Astrocyte (in vitro differentiated cells and primary cell): ENCODE results near the gene CORO2A. TPM values are rescaled to one million over a fixed set of nuclear protein-coding genes. Genes with fewer than 3 reads are reported as not detected.

ENCODE experiments used
- DNase-seq: peaks from one replicate; pipeline ENCODE4 v3.0.0-alpha.2; 2010; ENCODE audit warnings: low read depth
- FAIRE-seq: peaks from 2 replicates; lab custom pipeline; 2011; peaks lifted over from hg19 to GRCh38; lab: Jason Lieb, UNC
- H2AFZ ChIP-seq: 2 replicates; pipeline ENCODE4 v1.6.0; 2012; ENCODE audit warnings: low read depth, low read length, inconsistent platforms
- H3K27ac ChIP-seq: 2 replicates; pipeline ENCODE4 v1.5.1; 2011; ENCODE audit warnings: low read depth, low read length, inconsistent platforms
- H3K27me3 ChIP-seq: 2 replicates; pipeline ENCODE4 v1.6.0; 2011; ENCODE audit warnings: low read length, inconsistent platforms; ENCODE audit not compliant: insufficient read depth
- H3K36me3 ChIP-seq: 2 replicates; pipeline ENCODE4 v1.5.1; 2011; ENCODE audit warnings: low read length, inconsistent platforms; ENCODE audit not compliant: insufficient read depth
- H3K4me1 ChIP-seq: 2 replicates; pipeline ENCODE4 v1.5.1; 2011; ENCODE audit warnings: low read length, inconsistent platforms; ENCODE audit not compliant: insufficient read depth
- H3K4me2 ChIP-seq: 2 replicates; pipeline ENCODE4 v1.6.0; 2012; ENCODE audit warnings: low read length, inconsistent platforms
- H3K4me3 ChIP-seq: 2 replicates; pipeline ENCODE4 v1.5.1; 2011; ENCODE audit warnings: low read depth, mild to moderate bottlenecking, low read length, inconsistent platforms; ENCODE audit not compliant: insufficient read depth
- H3K79me2 ChIP-seq: 2 replicates; pipeline ENCODE4 v1.6.0; 2012; ENCODE audit warnings: mild to moderate bottlenecking, low read length, inconsistent platforms; ENCODE audit not compliant: insufficient read depth
- H3K9ac ChIP-seq: 2 replicates; pipeline ENCODE4 v1.6.0; 2012; ENCODE audit warnings: mild to moderate bottlenecking, low read length, inconsistent platforms
- H3K9me3 ChIP-seq: 2 replicates; pipeline ENCODE4 v1.5.1; 2012; ENCODE audit warnings: low read depth, mild to moderate bottlenecking, low read length, inconsistent platforms; ENCODE audit not compliant: insufficient read depth
- H4K20me1 ChIP-seq: 2 replicates; pipeline ENCODE4 v1.6.0; 2012; ENCODE audit warnings: low read length, inconsistent platforms; ENCODE audit not compliant: insufficient read depth
- H3K27ac Mint-ChIP-seq: one replicate; pipeline ENCODE4 v1.8.0; 2021; ENCODE audit warnings: mild to moderate bottlenecking, mixed read lengths; ENCODE audit not compliant: unreplicated experiment
- H3K27me3 Mint-ChIP-seq: one replicate; pipeline ENCODE4 v1.8.0; 2021; ENCODE audit warnings: low read depth, mixed read lengths; ENCODE audit not compliant: unreplicated experiment
- H3K36me3 Mint-ChIP-seq: one replicate; pipeline ENCODE4 v1.8.0; 2021; ENCODE audit warnings: low read depth, mixed read lengths; ENCODE audit not compliant: unreplicated experiment
- H3K4me1 Mint-ChIP-seq: one replicate; pipeline ENCODE4 v1.8.0; 2021; ENCODE audit warnings: low read depth, mixed read lengths; ENCODE audit not compliant: unreplicated experiment
- H3K4me3 Mint-ChIP-seq: one replicate; pipeline ENCODE4 v1.8.0; 2021; ENCODE audit warnings: mild to moderate bottlenecking, moderate library complexity, mixed read lengths; ENCODE audit not compliant: unreplicated experiment
- H3K9me3 Mint-ChIP-seq: one replicate; pipeline ENCODE4 v1.8.0; 2021; ENCODE audit warnings: mild to moderate bottlenecking, mixed read lengths; ENCODE audit not compliant: unreplicated experiment
- EZH2 ChIP-seq: IDR thresholded peaks from 2 replicates; pipeline ENCODE4 v1.6.1; 2012; ENCODE audit warnings: mild to moderate bottlenecking, low read length, inconsistent platforms; ENCODE audit not compliant: insufficient read depth
- total RNA-seq: library from RNA; stranded (reverse); gene quantifications from 2 replicates; pipeline ENCODE4 v1.2.1, GENCODE V29; 2021
- TF ChIP-seq, protein P1 (sequence below): IDR thresholded peaks from 2 replicates; pipeline ENCODE4 v1.5.1; 2011; ENCODE audit warnings: low read depth, mild to moderate bottlenecking, inconsistent platforms, low read length, moderate library complexity; ENCODE audit not compliant: insufficient read depth

CORO2A gene
- total RNA-seq, 1 donor from 2014 or later = 11.1 TPM

DNA sequence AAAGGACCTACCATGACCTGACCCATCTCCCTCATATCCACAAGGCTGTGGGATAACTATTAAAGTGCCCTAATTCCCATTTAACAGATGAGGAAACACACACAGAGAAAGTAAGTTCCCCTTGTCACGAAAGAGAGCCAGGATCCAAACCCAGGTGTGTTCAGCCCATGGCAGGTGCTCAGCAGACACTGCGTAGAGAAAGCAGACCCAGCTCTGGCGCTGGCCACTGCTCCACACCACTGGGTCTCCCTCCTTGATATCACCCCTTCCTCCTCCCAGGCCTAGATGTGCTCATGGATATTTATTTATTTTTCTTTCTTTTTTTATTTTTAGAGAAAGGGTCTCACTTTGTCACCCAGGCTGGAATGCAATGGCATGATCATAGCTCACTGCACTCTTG lies 24.0 kb upstream of the CORO2A start:
- H3K4me3 Mint-ChIP-seq = no peak overlapping the region
- H3K9ac ChIP-seq = no peak overlapping the region
- DNase-seq (no peak), FAIRE-seq (no peak)
- peaks cover 21% of the 10 kb centered on the region for H3K36me3 Mint-ChIP-seq
- no peaks in the 10 kb centered on the region for H3K9me3 Mint-ChIP-seq
- peaks cover 4% of the 10 kb centered on the region for H3K4me1 ChIP-seq
- H3K27ac Mint-ChIP-seq = no peak overlapping the region
- no peaks in the 10 kb centered on the region for H3K9me3 ChIP-seq
- H3K27ac ChIP-seq = no peak overlapping the region
- peaks cover 10% of the 10 kb centered on the region for H3K27me3 Mint-ChIP-seq
- H3K4me3 ChIP-seq = no peak overlapping the region
- H3K4me2 ChIP-seq = no peak overlapping the region
- no peak for TF ChIP-seq EZH2
- TF ChIP-seq, protein P1, sequence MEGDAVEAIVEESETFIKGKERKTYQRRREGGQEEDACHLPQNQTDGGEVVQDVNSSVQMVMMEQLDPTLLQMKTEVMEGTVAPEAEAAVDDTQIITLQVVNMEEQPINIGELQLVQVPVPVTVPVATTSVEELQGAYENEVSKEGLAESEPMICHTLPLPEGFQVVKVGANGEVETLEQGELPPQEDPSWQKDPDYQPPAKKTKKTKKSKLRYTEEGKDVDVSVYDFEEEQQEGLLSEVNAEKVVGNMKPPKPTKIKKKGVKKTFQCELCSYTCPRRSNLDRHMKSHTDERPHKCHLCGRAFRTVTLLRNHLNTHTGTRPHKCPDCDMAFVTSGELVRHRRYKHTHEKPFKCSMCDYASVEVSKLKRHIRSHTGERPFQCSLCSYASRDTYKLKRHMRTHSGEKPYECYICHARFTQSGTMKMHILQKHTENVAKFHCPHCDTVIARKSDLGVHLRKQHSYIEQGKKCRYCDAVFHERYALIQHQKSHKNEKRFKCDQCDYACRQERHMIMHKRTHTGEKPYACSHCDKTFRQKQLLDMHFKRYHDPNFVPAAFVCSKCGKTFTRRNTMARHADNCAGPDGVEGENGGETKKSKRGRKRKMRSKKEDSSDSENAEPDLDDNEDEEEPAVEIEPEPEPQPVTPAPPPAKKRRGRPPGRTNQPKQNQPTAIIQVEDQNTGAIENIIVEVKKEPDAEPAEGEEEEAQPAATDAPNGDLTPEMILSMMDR = no peak
- H4K20me1 ChIP-seq = no peaks in the 10 kb centered on the region
- peaks cover 24% of the 10 kb centered on the region for H3K4me1 Mint-ChIP-seq
- H3K27me3 ChIP-seq = no peaks in the 10 kb centered on the region
- H3K79me2 ChIP-seq = no peaks in the 10 kb centered on the region
- H3K36me3 ChIP-seq = peaks cover 11% of the 10 kb centered on the region
- no peak overlapping the region for H2AFZ ChIP-seq

- Histone ChIP-seq H3K4me1 (peaks cover 4% of the 10 kb centered on the region), H3K4me3 (no peak overlapping the region), H4K20me1 (no peaks in the 10 kb centered on the region), H3K79me2 (no peaks in the 10 kb centered on the region), H3K9ac (no peak overlapping the region), H3K36me3 (peaks cover 11% of the 10 kb centered on the region), H3K4me2 (no peak overlapping the region), H2AFZ (no peak overlapping the region), H3K27ac (no peak overlapping the region), H3K9me3 (no peaks in the 10 kb centered on the region), H3K27me3 (no peaks in the 10 kb centered on the region)
- Mint-ChIP-seq H3K9me3 (no peaks in the 10 kb centered on the region), H3K4me1 (peaks cover 22% of the 10 kb centered on the region), H3K4me3 (no peak overlapping the region), H3K36me3 (peaks cover 19% of the 10 kb centered on the region), H3K27me3 (peaks cover 12% of the 10 kb centered on the region), H3K27ac (no peak overlapping the region)
- no peak for TF ChIP-seq EZH2
- TF ChIP-seq, protein P1 = peak; percentile 26
- DNase-seq (no peak), FAIRE-seq (no peak)
Observed at GRCh38 chr9:98215821-98216220, 23.4 kb upstream of the CORO2A start.

- Histone ChIP-seq H3K9me3 (no peaks in the 10 kb centered on the region), H3K27ac (no peak overlapping the region), H3K9ac (no peak overlapping the region), H3K4me3 (no peak overlapping the region), H3K36me3 (peaks cover 11% of the 10 kb centered on the region), H3K79me2 (no peaks in the 10 kb centered on the region), H4K20me1 (no peaks in the 10 kb centered on the region), H3K4me1 (peaks cover 4% of the 10 kb centered on the region), H2AFZ (no peak overlapping the region), H3K4me2 (no peak overlapping the region), H3K27me3 (no peaks in the 10 kb centered on the region)
- peaks cover 19% of the 10 kb centered on the region for H3K36me3 Mint-ChIP-seq
- DNase-seq = no peak
- H3K27me3 Mint-ChIP-seq = peaks cover 13% of the 10 kb centered on the region
- no peaks in the 10 kb centered on the region for H3K9me3 Mint-ChIP-seq
- no peak for FAIRE-seq
- TF ChIP-seq EZH2 = no peak
- TF ChIP-seq, protein P1 = no peak
- peaks cover 22% of the 10 kb centered on the region for H3K4me1 Mint-ChIP-seq
- H3K4me3 Mint-ChIP-seq = no peak overlapping the region
- peak overlapping the region; percentile 34 for H3K27ac Mint-ChIP-seq
Observed at GRCh38 chr9:98215271-98215670, 22.8 kb upstream of the CORO2A start.
